GM12878 (cell line): ENCODE data around the gene SLC39A1. TPM values are rescaled to one million over a fixed set of nuclear protein-coding genes. Genes with fewer than 3 reads are reported as not detected.

Experiments used
- CBFB ChIP-seq: IDR thresholded peaks from 2 replicates; pipeline ENCODE4 v1.6.1; 2016; ENCODE audit warnings: antibody characterized with exemption, low read depth
- CHD1 ChIP-seq: IDR thresholded peaks from 2 replicates; pipeline ENCODE4 v1.6.1; 2012; ENCODE audit warnings: low read depth, low read length, improper control_type of control experiment
- CREB1 ChIP-seq: IDR thresholded peaks from 2 replicates; pipeline ENCODE4 v1.6.1; 2012; ENCODE audit warnings: low read depth, mild to moderate bottlenecking, inconsistent platforms
- CTCF ChIP-seq, 3 experiments: IDR thresholded peaks in 2 of 3; conservative IDR thresholded peaks in 1 of 3; 2 replicates each; pipeline ENCODE4 v1.5.1; 2011; ENCODE audit warnings: low read depth in 3 of 3, low read length in 3 of 3, mild to moderate bottlenecking in 3 of 3, control low read depth in 2 of 3, moderate library complexity in 2 of 3, inconsistent platforms in 1 of 3, mixed read lengths in 1 of 3; ENCODE audit not compliant: control insufficient read depth in 2 of 3, insufficient read depth in 1 of 3; ENCODE audit errors: extremely low read depth in 1 of 3
- EED ChIP-seq: sonication (generic); IDR thresholded peaks from 2 replicates; pipeline ENCODE4 v1.6.1; 2016; ENCODE audit warnings: antibody characterized with exemption, low read depth
- ESRRA ChIP-seq: IDR thresholded peaks from 2 replicates; pipeline ENCODE4 v1.6.1; 2012; ENCODE audit warnings: mild to moderate bottlenecking, low read length, improper control_type of control experiment
- ETV6 ChIP-seq, 2 experiments: fragments of 450-650 bp in 1 of 2; IDR thresholded peaks in 1 of 2; conservative IDR thresholded peaks in 1 of 2; 2 replicates each; pipeline ENCODE4 v1.6.1; 2014; ENCODE audit warnings: antibody characterized with exemption in 1 of 2, borderline replicate concordance in 1 of 2, low read depth in 1 of 2, mild to moderate bottlenecking in 1 of 2, moderate library complexity in 1 of 2
- IKZF1 ChIP-seq: fragments of 450-650 bp; conservative IDR thresholded peaks from 2 replicates; pipeline ENCODE4 v1.6.1; 2017; ENCODE audit warnings: antibody characterized with exemption, mild to moderate bottlenecking
- IKZF2 ChIP-seq, 2 experiments: fragments of 450-650 bp; IDR thresholded peaks; 2 replicates each; pipeline ENCODE4 v1.6.1; 2017; ENCODE audit warnings: mild to moderate bottlenecking in 2 of 2, moderate library complexity in 2 of 2
- MLLT1 ChIP-seq: fragments of 450-650 bp; IDR thresholded peaks from 2 replicates; pipeline ENCODE4 v1.6.1; 2016; ENCODE audit warnings: mild to moderate bottlenecking
- MTA2 ChIP-seq: fragments of 450-650 bp; IDR thresholded peaks from 2 replicates; pipeline ENCODE4 v1.6.1; 2016; ENCODE audit warnings: low read depth, mild to moderate bottlenecking, moderate library complexity
- MTA3 ChIP-seq: IDR thresholded peaks from 2 replicates; pipeline ENCODE4 v1.6.1; 2012; ENCODE audit warnings: low read length, inconsistent platforms, borderline replicate concordance
- NBN ChIP-seq: fragments of 450-650 bp; IDR thresholded peaks from 2 replicates; pipeline ENCODE4 v1.6.1; 2016
- NR2C2 ChIP-seq: IDR thresholded peaks from 2 replicates; pipeline ENCODE4 v1.6.1; 2011; ENCODE audit warnings: borderline replicate concordance, low read depth; ENCODE audit not compliant: control insufficient read depth, insufficient read length
- PML ChIP-seq: IDR thresholded peaks from 2 replicates; pipeline ENCODE4 v1.6.1; 2012; ENCODE audit warnings: low read length, inconsistent platforms
- RAD21 ChIP-seq: IDR thresholded peaks from 2 replicates; pipeline ENCODE4 v1.6.1; 2011; ENCODE audit warnings: mild to moderate bottlenecking, low read depth, low read length, moderate library complexity; ENCODE audit not compliant: insufficient read depth
- SIX5 ChIP-seq: IDR thresholded peaks from 2 replicates; pipeline ENCODE4 v1.6.1; 2011; ENCODE audit warnings: mild to moderate bottlenecking, low read depth, low read length, moderate library complexity; ENCODE audit not compliant: severe bottlenecking
- SKIL ChIP-seq: fragments of 450-650 bp; IDR thresholded peaks from 2 replicates; pipeline ENCODE4 v1.6.1; 2017; ENCODE audit warnings: mild to moderate bottlenecking, low read depth, inconsistent platforms; ENCODE audit not compliant: poor library complexity, severe bottlenecking
- SMAD5 ChIP-seq: IDR thresholded peaks from 2 replicates; pipeline ENCODE4 v1.6.1; 2016; ENCODE audit warnings: antibody characterized with exemption, low read depth
- SMC3 ChIP-seq: IDR thresholded peaks from 2 replicates; pipeline ENCODE4 v1.6.1; 2011; ENCODE audit warnings: low read length, improper control_type of control experiment, borderline replicate concordance
- SREBF2 ChIP-seq: IDR thresholded peaks from 2 replicates; pipeline ENCODE4 v1.6.1; 2012; ENCODE audit warnings: mild to moderate bottlenecking, low read length
- WRNIP1 ChIP-seq: IDR thresholded peaks from 2 replicates; pipeline ENCODE4 v1.6.1; 2011; ENCODE audit warnings: low read depth, low read length, improper control_type of control experiment, borderline replicate concordance
- polyA plus RNA-seq, 11 experiments: library from polyadenylated mRNA; depleted of rRNA in 4 of 11; unstranded in 6 of 11; stranded (reverse) in 5 of 11; fragments of >200 nt; fragmentation: Nextera tagmentation in 4 of 11; fragmentation: Illumina TruSeq in 1 of 11; extraction: Ambion mirVana in 4 of 11; extraction: Trizol in 1 of 11; gene quantifications; 1 replicate in 1 of 11; 2 replicates in 10 of 11; pipeline versions ENCODE4 v1.2.1 to v1.2.3, GENCODE V29; 2011 to 2016; ENCODE audit warnings: inconsistent platforms in 2 of 11, missing spikeins in 2 of 11, low read depth in 1 of 11
- total RNA-seq, 4 experiments: library from RNA; depleted of rRNA in 3 of 4; stranded (reverse); fragments of >200 nt in 3 of 4; fragmentation: Illumina TruSeq in 1 of 4; extraction: Trizol in 1 of 4; gene quantifications; 2 replicates each; pipeline versions ENCODE4 v1.2.1 to v1.2.3, GENCODE V29; 2013 to 2021

The SLC39A1 gene
- total and polyA plus RNA-seq, 10 of the 15 experiments (the other 5 are each of a cell fraction or from before 2014, with no cell fraction given): 8.8 to 98.6 (median 72.4) TPM

- TF ChIP-seq SMAD5: 0 out of 2 replicates have a peak, but pooled peaks have one; percentile 49
- TF ChIP-seq IKZF1: 0 out of 2 replicates have a peak, but pooled peaks have one; percentile 5
- TF ChIP-seq MLLT1: peak; percentile 88
- peak; percentile 62 for TF ChIP-seq SKIL
- no peak for TF ChIP-seq NR2C2
- no peak for TF ChIP-seq SMC3
- TF ChIP-seq NBN: peak; percentile 84; the same call in 1 of the 2 replicates
- no peak for TF ChIP-seq SIX5
- no peak for TF ChIP-seq CTCF (IDR thresholded peaks at IDR 0.05 in 2 of 3, conservative IDR thresholded peaks at IDR 0.05 in 1 of 3; ENCODE audit: control insufficient read depth in 2 of 3, extremely low read depth in 1 of 3, insufficient read depth in 1 of 3, low read depth in 3 of 3, low read length in 3 of 3)
- peak in 1 of 2 experiments; percentile 88; a peak in 2 of 4 replicates for TF ChIP-seq ETV6 (conservative IDR thresholded peaks at IDR 0.05 in 1 of 2, IDR thresholded peaks at IDR 0.05 in 1 of 2; ENCODE audit: borderline replicate concordance in 1 of 2, low read depth in 1 of 2)
- no peak for TF ChIP-seq ESRRA
- TF ChIP-seq WRNIP1: 0 out of 2 replicates have a peak, but pooled peaks have one; percentile 54
- TF ChIP-seq SREBF2: no peak
- no peak for TF ChIP-seq CREB1
- TF ChIP-seq CHD1: 0 out of 2 replicates have a peak, but pooled peaks have one; percentile 19
- peak; percentile 95; the same call in 1 of the 2 replicates for TF ChIP-seq MTA3
- peak; percentile 62; the same call in 1 of the 2 replicates for TF ChIP-seq PML
- TF ChIP-seq RAD21: no peak
- peak; percentile 12; the same call in 1 of the 2 replicates for TF ChIP-seq EED
- no peak; a peak in 1 of 4 replicates for TF ChIP-seq IKZF2 (IDR thresholded peaks at IDR 0.05)
- TF ChIP-seq MTA2: peak; percentile 32; the same call in 1 of the 2 replicates
- 0 out of 2 replicates have a peak, but pooled peaks have one; percentile 14 for TF ChIP-seq CBFB
Observed at GRCh38 chr1:153945131-153945794, 18.1 kb downstream of the SLC39A1 start (continued).
